ENCODE data around the gene CCER1. TPM values are rescaled to one million over a fixed set of nuclear protein-coding genes. Genes with fewer than 3 reads are reported as not detected.

CCER1 gene
- total RNA-seq, 1 experiment from 2014 or later = not detected

DNA sequence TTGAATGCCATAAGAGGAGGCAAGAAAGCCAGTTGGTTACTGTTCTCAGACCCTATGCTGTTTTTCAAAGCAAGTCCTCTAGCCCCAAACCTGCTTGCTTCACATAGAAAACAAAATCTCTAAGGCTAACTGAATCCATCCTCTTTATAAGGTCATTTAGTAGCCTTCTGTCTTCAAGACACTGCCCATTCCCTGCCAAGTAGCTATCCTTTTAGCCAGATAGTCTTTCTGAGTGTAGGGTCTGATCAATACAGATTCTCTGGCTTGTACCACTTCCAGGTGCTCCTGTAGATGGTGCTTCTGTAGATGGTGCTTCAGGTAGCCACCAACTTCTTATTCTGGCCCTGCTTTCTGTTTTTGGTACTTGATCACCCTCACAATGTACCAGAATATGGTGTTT is 15.9 kb upstream of the CCER1 start:
- Histone ChIP-seq H3K9ac (ENCODE audit: extremely low read depth, insufficient read length, low read length) (no peak overlapping the region), H3K4me1 (ENCODE audit: insufficient read depth, low read length) (no peaks in the 10 kb centered on the region; the same call in 1 of the 2 replicates), H3T11ph (ENCODE audit: low read length) (no peak overlapping the region), H2BK12ac (ENCODE audit: insufficient read length, low read depth, low read length) (no peak overlapping the region), H3K9me3 (ENCODE audit: control insufficient read depth, low read depth, low read length) (no peaks in the 10 kb centered on the region), H4K91ac (ENCODE audit: insufficient read length, low read depth, low read length) (no peak overlapping the region), H3K23me2 (ENCODE audit: insufficient read length, low read depth, low read length, poor library complexity, severe bottlenecking) (no peaks in the 10 kb centered on the region), H3K18ac (ENCODE audit: insufficient read length, low read depth, low read length) (no peak overlapping the region), H2BK120ac (ENCODE audit: low read depth, low read length, poor library complexity, severe bottlenecking) (no peak overlapping the region), H2AK5ac (ENCODE audit: insufficient read length, low read length) (no peak overlapping the region), H3K79me2 (ENCODE audit: insufficient read depth, low read length) (no peaks in the 10 kb centered on the region), H2BK20ac (ENCODE audit: low read depth, low read length, poor library complexity, severe bottlenecking) (no peak overlapping the region), H3K56ac (ENCODE audit: insufficient read length, low read depth, low read length) (no peak overlapping the region), H4K5ac (ENCODE audit: insufficient read length, low read depth, low read length) (no peak overlapping the region), H3K4ac (ENCODE audit: low read depth, low read length) (no peak overlapping the region), H3K27ac (ENCODE audit: insufficient read length, low read depth, low read length) (no peak overlapping the region), H4K20me1 (ENCODE audit: control insufficient read depth, insufficient read depth, insufficient read length) (no peaks in the 10 kb centered on the region), H2AFZ (ENCODE audit: low read length) (no peak overlapping the region), H3K23ac (ENCODE audit: insufficient read length, low read depth, low read length) (no peak overlapping the region), H3K14ac (ENCODE audit: insufficient read depth, low read length) (no peak overlapping the region), H3K79me1 (ENCODE audit: insufficient read depth, low read depth, low read length, poor library complexity, severe bottlenecking) (no peaks in the 10 kb centered on the region), H4K8ac (replicated peaks; ENCODE audit: insufficient read length, low read depth, low read length) (no peak overlapping the region), H2BK5ac (ENCODE audit: insufficient read length, low read length) (no peak overlapping the region), H2BK15ac (ENCODE audit: low read depth, low read length) (no peak overlapping the region), H3K4me2 (ENCODE audit: insufficient read depth, insufficient read length, low read length) (no peak overlapping the region), H3K27me3 (ENCODE audit: insufficient read depth, low read length) (no peaks in the 10 kb centered on the region)
- Mint-ChIP-seq H3K9me3 (no peaks in the 10 kb centered on the region), H3K4me3 (no peak overlapping the region), H3K4me1 (peaks cover 8 to 10% of the 10 kb centered on the region in 2 experiments), H3K27me3 (ENCODE audit: low read depth) (no peaks in the 10 kb centered on the region; the same call in 1 of the 2 replicates), H3K27ac (no peak overlapping the region), H3K36me3 (ENCODE audit: insufficient read depth in 1 of 3, low read depth in 3 of 3) (no peaks in the 10 kb centered on the region)
- TF ChIP-seq, protein P1, sequence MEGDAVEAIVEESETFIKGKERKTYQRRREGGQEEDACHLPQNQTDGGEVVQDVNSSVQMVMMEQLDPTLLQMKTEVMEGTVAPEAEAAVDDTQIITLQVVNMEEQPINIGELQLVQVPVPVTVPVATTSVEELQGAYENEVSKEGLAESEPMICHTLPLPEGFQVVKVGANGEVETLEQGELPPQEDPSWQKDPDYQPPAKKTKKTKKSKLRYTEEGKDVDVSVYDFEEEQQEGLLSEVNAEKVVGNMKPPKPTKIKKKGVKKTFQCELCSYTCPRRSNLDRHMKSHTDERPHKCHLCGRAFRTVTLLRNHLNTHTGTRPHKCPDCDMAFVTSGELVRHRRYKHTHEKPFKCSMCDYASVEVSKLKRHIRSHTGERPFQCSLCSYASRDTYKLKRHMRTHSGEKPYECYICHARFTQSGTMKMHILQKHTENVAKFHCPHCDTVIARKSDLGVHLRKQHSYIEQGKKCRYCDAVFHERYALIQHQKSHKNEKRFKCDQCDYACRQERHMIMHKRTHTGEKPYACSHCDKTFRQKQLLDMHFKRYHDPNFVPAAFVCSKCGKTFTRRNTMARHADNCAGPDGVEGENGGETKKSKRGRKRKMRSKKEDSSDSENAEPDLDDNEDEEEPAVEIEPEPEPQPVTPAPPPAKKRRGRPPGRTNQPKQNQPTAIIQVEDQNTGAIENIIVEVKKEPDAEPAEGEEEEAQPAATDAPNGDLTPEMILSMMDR (conservative IDR thresholded peaks at IDR 0.05) = no peak
- no peak for DNase-seq

Measured in H9 (cell line).